M059J (cell line): ENCODE measurements around the gene NKG7. TPM values are rescaled to one million over a fixed set of nuclear protein-coding genes. Genes with fewer than 3 reads are reported as not detected.

ENCODE experiments used
- DNase-seq: peaks from one replicate; pipeline ENCODE4 v3.0.0-alpha.2; 2012; ENCODE audit warnings: low read depth
- total RNA-seq: library from RNA; depleted of rRNA; stranded (reverse); fragments of >200 nt; shearing (Covaris generic); gene quantifications from 2 replicates; pipeline ENCODE4 v1.2.3, GENCODE V29; 2014

The NKG7 gene
- total RNA-seq, 1 experiment from 2014 or later: not detected

GRCh38 chr19:51391073-51391611 is 18.7 kb upstream of the NKG7 start:
- DNase-seq: no peak

DNA sequence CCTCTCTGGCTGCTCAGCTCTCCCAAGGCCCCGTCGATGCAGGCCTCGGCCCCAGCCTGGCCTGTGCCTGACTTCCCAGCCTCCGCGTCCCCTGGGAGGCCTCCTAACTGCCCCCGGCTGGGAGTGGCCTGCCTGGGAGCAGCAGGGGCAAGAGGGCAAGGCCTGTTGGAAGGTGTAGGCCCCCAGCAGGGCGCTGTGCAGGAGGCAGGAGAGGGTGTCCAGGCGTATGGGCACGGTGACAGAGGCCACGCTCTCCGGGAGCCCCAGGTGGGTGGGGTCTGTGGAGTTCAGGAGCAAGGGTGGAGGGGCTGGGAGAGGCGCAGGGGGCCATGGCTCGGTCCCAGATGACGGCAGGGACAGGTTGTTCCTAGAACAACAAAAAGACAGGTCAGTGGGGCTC is 16.7 kb upstream of the NKG7 start:
- no peak for DNase-seq

GRCh38 chr19:51387924-51388389 is 15.5 kb upstream of the NKG7 start, which contains the start of gene LIM2:
Gene LIM2, minus strand, starts transcription at chr19:51387974. Its CDS starts 531 bp downstream, at chr19:51387443.
- DNase-seq: no peak

DNA sequence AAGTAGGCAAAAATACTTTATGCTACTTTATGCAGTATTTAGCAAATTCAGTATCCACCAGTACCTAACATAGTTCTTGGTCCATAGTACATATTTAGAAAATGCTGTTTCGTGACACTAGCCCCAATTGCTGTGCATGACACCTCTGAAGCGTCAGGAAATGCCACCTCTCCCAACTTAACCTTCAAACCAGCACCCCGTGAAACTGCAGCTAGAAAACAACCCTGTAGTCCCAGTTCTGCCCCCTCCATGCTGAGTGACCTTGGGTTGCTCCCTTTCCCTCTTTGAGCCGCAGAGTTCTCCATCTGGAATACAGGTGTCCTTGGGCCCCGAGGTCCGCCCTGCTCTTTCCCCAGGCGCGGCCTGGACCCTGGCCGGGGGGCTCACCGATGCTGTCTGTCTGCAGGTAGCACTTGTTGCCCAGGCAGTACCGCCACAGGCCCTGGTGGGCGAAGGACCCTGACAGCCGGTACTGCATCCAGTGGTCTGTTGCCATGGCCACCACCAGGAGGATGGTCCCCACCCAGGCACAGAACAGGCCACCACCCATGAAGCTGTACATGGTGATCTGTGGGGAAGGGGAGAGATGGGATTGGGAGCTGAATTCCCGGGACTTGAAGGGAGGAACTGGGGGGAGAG is 14.5 kb upstream of the NKG7 start:
- no peak for DNase-seq

- no peak for DNase-seq
Observed at GRCh38 chr19:51382004-51382403, 9.6 kb upstream of the NKG7 start.

DNA sequence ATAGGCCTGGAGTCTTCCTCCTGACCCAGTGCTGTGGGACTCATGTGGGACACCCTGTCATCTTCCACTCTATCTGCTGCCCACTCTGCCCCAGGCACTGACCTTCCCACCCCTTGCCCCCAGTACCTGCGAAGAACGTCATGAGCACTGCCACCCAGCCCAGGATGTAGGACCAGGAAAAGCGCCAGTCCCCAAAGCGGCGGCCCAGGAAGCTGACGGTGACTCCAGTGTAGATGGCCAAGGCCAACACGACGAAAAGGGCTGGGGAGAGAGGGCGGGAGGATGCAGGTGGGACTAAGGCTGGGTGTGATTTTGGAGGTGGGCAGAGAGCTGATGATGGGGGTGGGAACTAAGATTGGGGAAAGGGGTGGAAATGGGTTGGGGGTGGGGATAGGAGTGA is 7.9 kb upstream of the NKG7 start:
- no peak for DNase-seq

- DNase-seq: no peak
Observed at GRCh38 chr19:51377422-51377821, 5.0 kb upstream of the NKG7 start.

DNA sequence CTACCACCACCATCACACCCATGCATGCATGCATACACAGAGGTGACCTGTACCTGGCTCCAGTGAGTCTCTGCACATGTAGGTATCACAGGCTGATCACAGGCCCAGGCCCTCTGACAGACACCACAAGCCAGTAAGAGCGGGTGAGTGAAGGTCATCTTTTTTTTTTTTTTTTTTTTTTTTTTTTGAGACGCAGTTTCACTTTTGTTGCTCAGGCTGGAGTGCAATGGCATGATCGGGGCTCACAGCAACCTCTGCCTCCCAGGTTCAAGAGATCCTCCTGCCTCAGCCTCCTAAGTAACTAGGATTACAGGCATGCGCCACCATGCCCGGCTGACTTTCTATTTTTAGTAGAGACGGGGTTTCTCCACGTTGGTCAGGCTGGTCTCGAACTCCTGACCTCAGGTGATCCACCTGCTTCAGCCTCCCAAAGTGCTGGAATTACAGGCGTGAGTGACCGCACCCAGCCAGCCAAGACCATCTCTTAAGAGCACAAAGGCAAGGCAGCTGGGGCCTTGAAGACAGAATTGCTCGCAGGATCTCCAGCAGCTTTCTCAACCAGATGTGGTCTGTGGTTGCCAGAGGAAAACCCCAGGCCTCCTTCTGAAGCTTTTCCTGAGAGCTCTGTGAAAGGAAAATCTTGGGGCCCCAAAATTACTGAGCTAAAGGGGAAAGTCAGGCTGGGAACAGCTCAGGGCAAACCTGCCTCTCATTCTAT is 3.2 kb upstream of the NKG7 start:
- DNase-seq: no peak

DNA sequence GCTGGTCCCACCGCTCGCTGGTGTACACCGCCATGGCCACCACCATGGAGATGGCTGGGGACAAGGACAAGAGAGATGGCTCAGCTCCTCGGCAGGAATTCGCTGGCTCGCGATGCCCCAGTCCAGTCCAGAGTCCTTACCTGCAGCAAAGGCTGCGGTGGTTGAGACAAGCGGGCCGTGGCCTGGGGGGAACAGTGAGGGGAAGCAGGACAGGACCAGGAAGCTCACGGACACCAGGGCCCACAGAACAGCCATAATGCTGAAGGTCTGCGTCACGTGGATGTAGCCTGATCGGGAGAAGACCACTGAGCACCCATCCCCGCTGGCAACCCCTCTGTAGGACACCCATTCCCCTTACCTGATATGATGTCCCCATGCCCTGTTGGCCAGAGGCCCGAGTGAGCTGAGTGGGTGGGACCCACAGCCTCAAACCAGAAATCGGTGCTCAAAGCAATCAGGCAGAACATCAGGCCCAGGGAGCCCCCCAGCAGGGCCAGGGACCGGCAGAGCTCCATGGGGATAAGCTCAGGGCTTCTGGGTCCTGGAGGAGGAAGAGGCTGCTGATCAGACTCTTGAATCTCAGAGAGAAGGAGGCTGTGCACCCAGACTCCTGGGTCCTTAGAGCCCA is 319 bp downstream of the NKG7 start:
- DNase-seq: no peak

- no peak for DNase-seq
Observed at GRCh38 chr19:51371186-51371690, 1.2 kb downstream of the NKG7 start.

DNA sequence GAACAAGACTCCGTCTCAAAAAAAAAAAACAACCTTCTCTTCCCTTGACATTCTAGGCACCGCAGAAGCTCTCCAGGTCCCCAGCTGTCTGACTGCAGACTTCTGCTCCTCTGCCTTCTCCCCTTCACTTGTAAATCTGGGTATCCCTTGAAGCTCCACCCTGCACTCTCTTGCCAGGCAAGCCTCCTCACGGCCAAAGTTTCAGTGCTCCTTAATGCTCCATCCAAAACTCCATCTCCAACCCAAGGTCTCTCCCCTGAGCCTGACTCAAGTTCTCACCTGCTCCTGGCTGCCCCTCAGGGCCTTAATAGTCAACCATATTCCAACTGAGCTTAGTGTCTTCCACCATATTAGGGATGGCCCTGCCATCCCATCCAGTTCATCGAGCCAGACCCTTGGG is 2.2 kb downstream of the NKG7 start:
- no peak for DNase-seq

GRCh38 chr19:51368366-51369282 is 3.8 kb downstream of the NKG7 start, which contains the start of gene CLDND2:
Gene CLDND2, minus strand, starts transcription at chr19:51369003. Its CDS starts 426 bp downstream, at chr19:51368577.
- no peak for DNase-seq

GRCh38 chr19:51367565-51368365 is 4.7 kb downstream of the NKG7 start:
- DNase-seq: peak; percentile 97

- DNase-seq: no peak
Observed at GRCh38 chr19:51367255-51367564, 5.2 kb downstream of the NKG7 start.

DNA sequence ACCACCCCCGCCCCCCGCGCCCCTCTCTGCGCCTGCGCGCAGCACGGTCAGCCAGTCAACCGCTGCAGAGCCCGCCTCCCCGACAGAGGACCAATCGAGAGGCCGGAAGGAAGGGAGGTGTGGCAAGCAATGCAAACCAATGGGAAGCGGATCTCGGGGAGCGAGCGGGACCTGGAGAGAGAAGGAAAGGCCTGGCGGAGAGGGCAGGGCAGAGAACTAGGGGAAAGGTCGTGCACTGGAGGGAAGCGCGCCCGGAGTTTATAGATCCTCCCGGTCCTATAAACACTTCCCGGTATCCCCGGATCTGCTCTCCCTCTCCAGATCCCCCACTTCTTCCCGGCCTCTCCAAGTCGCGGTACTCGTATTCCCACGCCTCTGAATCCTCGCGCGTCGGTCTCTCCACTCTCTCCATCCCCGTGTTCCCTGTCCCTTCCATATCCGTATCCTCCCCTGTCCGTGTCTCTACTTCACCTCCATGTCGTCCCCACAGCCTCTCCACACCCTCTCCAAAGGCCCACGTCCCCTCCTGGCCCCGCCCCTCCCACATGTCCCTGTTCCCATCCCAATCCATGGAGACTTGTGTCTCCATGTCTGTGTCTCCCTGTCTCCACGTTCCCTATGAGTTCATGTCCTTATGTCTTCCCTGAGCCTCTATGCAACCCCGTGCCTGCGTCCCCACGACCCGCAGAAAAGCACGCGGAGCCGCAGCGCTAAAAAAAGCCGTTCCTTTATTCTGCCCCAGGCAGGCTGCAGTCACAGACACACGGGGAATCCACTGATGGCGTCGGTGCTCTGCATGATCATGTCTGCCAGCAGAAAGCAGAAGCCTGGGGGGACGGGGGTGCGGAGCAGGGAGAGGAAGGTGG is 5.8 kb downstream of the NKG7 start:
- peak; percentile 99 for DNase-seq

- DNase-seq: no peak
Observed at GRCh38 chr19:51365965-51366388, 6.5 kb downstream of the NKG7 start, which contains the start of gene ETFB. Gene ETFB, minus strand, starts transcription at chr19:51366388. Its CDS starts 62 bp downstream, at chr19:51366326.

- peak; percentile 68 for DNase-seq
Observed at GRCh38 chr19:51365211-51365964, 7.1 kb downstream of the NKG7 start.
